NCI-H1105 treated with DMSO at 0.1 percent for 48 hours (cell line): ENCODE results near the gene HBZ.
"Not testable (repeated sequence)": the region's sequence is repeated elsewhere in the genome, so short reads cannot be mapped to it uniquely, and the experiment has no call there.

ENCODE experiments used
- DNase-seq: peaks from one replicate; lab custom pipeline; 2025; lab: John Stamatoyannopoulos, UW

The HBZ gene

GRCh38 chr16:179211-180092 is 27.0 kb downstream of the HBZ start:
- DNase-seq = no peak

DNA sequence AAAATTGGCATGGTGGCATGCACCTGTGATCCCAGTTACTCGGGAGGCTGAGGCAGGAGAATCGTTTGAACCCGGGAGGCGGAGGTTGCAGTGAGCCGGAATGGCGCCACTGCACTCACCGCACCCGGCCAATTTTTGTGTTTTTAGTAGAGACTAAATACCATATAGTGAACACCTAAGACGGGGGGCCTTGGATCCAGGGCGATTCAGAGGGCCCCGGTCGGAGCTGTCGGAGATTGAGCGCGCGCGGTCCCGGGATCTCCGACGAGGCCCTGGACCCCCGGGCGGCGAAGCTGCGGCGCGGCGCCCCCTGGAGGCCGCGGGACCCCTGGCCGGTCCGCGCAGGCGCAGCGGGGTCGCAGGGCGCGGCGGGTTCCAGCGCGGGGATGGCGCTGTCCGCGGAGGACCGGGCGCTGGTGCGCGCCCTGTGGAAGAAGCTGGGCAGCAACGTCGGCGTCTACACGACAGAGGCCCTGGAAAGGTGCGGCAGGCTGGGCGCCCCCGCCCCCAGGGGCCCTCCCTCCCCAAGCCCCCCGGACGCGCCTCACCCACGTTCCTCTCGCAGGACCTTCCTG is 27.7 kb downstream of the HBZ start, which contains the start of gene HBQ1:
Gene HBQ1 (plus strand): TSS at position 359 of the 575 bp plus-strand sequence. CDS start 28 bp downstream, at position 387.
- DNase-seq = no peak

DNA sequence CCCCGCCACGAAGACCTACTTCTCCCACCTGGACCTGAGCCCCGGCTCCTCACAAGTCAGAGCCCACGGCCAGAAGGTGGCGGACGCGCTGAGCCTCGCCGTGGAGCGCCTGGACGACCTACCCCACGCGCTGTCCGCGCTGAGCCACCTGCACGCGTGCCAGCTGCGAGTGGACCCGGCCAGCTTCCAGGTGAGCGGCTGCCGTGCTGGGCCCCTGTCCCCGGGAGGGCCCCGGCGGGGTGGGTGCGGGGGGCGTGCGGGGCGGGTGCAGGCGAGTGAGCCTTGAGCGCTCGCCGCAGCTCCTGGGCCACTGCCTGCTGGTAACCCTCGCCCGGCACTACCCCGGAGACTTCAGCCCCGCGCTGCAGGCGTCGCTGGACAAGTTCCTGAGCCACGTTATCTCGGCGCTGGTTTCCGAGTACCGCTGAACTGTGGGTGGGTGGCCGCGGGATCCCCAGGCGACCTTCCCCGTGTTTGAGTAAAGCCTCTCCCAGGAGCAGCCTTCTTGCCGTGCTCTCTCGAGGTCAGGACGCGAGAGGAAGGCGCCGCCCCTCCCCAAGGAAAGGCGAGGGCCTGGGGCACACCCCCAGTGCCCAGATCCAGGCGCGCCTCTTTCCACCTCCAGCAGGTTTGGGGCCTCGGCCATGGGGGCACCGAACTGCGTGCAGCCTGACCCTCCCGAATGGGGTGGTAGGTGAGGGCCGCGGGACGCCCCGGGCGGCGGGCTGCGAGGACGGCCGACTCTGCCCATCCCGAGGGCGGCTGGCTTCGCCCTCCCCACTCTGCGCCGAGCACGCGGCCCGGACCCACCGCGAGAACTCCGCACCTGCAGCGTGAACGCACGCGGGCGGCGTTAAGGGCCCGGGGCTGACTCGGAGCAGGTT is 28.5 kb downstream of the HBZ start:
- peak; percentile 46 for DNase-seq

GRCh38 chr16:181565-182021 is 29.1 kb downstream of the HBZ start:
- no peak for DNase-seq

GRCh38 chr16:183005-183404 is 30.6 kb downstream of the HBZ start:
- no peak for DNase-seq

DNA sequence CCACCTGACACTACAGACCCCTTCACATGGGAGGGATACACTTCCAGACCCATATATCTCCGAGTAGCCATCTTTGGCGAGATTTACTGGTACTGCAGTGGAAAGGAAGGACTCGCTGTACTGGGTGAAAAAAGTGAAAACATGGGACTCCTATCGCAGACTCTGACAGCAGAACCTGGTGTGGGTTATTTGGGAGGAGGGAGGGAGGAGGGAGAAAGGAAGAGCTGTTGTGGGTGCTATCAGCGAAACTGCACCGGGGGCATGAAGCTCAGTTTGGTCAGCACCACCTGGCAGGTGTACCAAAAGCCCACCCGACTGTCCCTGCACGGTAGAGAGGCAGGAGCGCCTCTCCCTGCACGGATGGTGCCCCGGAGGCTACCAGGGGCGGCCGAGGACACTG is 32.8 kb downstream of the HBZ start:
- DNase-seq = no peak

DNA sequence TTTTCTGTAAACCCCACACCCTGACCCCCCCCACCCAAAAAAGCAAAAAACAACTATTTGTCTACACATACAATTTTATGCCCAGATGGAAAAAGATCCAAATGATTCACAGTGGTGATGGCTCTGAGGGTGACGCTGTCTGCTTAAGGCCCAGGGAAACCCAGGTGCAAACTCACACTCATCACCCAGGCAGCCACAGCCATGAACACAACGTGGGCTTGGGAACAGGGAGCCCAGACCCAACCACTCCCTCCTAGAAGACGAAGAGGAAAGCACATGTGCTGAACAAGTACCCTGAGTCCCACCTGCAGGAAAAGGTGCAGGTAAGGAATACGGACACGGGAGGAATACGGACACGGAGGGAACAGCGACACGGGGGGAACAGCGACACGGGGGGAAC is 33.2 kb downstream of the HBZ start:
- no peak for DNase-seq

DNA sequence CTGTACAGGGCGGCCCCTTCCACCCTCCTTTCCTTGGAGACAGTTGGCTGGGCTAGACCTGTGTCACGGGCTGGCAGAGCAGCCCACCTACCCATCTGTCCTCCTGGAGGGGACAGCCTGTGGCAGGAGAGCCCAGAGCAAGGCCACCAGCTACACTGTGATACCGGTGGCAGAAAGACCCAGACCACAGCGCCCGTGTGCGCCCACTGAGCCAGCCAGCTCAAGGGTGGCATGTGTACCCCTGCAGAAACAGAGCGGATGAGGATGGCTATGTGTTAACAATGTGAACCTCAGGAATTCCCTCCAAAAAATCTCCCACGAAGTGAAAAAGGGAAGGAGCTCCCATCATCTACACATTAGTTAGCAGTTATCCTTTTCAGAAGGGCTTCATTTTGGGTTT is 34.9 kb downstream of the HBZ start:
- DNase-seq = no peak

DNA sequence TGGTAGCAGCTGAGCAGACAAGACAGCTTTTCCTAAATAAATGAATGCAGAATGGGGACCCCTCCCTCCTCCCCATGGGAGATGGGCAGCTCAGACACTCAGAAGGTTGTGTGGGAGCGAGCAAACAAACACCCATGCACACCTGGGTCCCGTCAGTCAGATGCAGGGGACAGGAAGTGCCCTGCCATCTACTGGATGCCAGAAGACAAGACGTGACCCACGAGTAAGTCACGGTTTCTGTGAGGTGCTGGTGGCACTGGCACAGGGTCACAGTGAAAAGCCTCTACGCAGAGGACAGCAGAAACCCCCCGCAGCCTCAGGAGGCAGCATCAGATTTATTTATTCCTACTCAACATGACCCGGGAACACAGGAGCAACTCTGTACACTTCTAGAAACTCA is 36.2 kb downstream of the HBZ start:
- no peak for DNase-seq

- DNase-seq = no peak
These were observed 37.3 kb downstream of the HBZ start for GRCh38 chr16:189604-190186.

GRCh38 chr16:191831-192230 is 39.4 kb downstream of the HBZ start:
- DNase-seq = no peak

GRCh38 chr16:192686-193085 is 40.2 kb downstream of the HBZ start:
- DNase-seq = no peak

DNA sequence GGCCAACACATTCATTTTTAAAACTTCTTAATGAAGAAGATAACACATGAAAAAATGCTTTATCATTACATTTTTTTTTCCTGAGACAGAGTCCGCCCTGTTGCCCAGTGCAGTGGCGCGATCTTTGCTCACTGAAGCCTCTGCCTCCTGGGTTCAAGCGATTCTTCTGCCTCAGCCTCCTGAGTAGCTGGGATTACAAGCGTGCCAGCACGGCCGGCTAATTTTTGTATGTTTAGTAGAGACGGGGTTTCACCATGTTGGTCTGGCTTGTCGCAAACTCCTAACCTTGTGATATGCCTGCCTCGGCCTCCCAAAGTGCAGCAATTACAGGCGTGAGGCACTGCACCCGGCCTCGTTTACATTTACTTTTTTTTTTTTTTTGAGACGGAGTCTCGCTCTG is 41.0 kb downstream of the HBZ start:
- no peak for DNase-seq

DNA sequence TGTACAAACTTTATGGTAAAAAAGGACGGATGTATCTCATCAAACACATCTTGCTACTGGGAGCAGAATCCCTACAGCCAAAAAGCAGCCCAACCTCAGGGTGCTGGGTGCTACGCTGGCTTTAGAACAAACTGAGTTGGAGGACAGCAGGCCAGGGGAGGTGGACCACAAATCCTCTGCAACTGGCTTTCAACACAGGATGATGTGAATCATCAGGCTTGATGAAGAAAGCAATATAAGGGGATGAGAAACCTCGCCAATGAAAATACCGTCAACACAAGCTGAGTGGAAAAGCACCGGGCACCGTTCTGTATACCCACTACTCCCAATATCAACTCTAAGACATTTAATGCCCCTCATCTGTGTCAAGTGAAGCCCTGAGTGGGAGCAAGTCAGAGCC is 42.1 kb downstream of the HBZ start:
- DNase-seq = no peak

DNA sequence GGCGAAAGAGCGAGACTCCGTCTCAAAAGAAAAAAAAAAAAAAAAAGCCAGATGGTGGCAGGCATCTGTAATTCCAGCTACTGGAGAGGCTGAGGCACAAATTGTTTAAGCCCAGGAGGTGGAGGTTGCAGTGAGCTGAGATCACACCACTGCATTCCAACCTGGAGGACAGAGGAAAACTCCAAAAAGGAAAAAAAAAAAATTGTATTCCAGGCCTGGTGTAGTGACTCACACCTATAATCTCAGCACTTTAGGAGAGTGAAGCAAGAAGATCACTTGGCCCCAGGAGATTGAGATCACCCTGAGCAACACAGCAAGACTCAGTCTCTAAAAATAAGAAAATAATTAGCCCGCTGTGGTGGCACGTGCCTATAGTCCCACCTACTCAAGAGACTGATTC is 47.9 kb downstream of the HBZ start:
- no peak for DNase-seq

- no peak for DNase-seq
These were observed 50.8 kb downstream of the HBZ start for GRCh38 chr16:203246-203645.

GRCh38 chr16:204046-204445 is 51.6 kb downstream of the HBZ start:
- DNase-seq = not testable (repeated sequence)
